Vagina (tissue), 2 donors: ENCODE results near the gene ADAMTS14.

ENCODE experiments used
- CTCF ChIP-seq, 3 experiments: fragments of 450-650 bp in 2 of 3; fragments of 200-600 bp in 1 of 3; sonication (generic) in 1 of 3; IDR thresholded peaks; one replicate each; pipeline ENCODE4 v1.5.1; 2017 to 2019; ENCODE audit warnings: antibody characterized with exemption in 3 of 3, mild to moderate bottlenecking in 2 of 3, moderate library complexity in 2 of 3
- POLR2AphosphoS5 ChIP-seq, 2 donors: sonication (generic); formaldehyde crosslinking; IDR thresholded peaks; one replicate each; pipeline ENCODE4 v1.9.0; 2017; ENCODE audit warnings: antibody characterized with exemption in 2 of 2, mild to moderate bottlenecking in 2 of 2, low read depth in 1 of 2; ENCODE audit not compliant: insufficient read depth in 1 of 2

GRCh38 chr10:70678250-70678635 is 5.9 kb downstream of the ADAMTS14 start:
- TF ChIP-seq POLR2AphosphoS5 (IDR thresholded peaks at IDR 0.05; ENCODE audit: insufficient read depth in 1 of 2, low read depth in 1 of 2) (no peak), CTCF (IDR thresholded peaks at IDR 0.05) (no peak)
